Right ventricle myocardium superior (tissue), 1 donor: Measurements from ENCODE around the gene TMEM186. TPM values are rescaled to one million over a fixed set of nuclear protein-coding genes. Genes with fewer than 3 reads are reported as not detected.
"Not testable (repeated sequence)": the region's sequence is repeated elsewhere in the genome, so short reads cannot be mapped to it uniquely, and the experiment has no call there.

Experiments used
- ATAC-seq: fragments of 200-7000 bp; cut with Tn5 transposase; one replicate; pipeline ENCODE4 v1.9.1; 2020; ENCODE audit warnings: mild to moderate bottlenecking; ENCODE audit not compliant: poor library complexity
- DNase-seq: peaks from one replicate; pipeline ENCODE4 v3.0.0-alpha.2; 2020
- intact Hi-C: fragments of 100-400 bp; cut with DNase I; formaldehyde crosslinking; loops from one replicate; pipeline ENCODE4 v1.11.2; 2022
- total RNA-seq: library from RNA; stranded (reverse); fragmentation: NEBNext Ultra II Directional; extraction: Animal tissue kit (Norgen Biotek cat#: 25700); gene quantifications from one replicate; pipeline ENCODE4 v1.2.1, GENCODE V29; 2021
- donor health status: DM: no; HTN: yes; CAD: no; lungs with severe emphysema.

Gene TMEM186
- total RNA-seq, 1 donor from 2014 or later: 12.7 TPM

DNA sequence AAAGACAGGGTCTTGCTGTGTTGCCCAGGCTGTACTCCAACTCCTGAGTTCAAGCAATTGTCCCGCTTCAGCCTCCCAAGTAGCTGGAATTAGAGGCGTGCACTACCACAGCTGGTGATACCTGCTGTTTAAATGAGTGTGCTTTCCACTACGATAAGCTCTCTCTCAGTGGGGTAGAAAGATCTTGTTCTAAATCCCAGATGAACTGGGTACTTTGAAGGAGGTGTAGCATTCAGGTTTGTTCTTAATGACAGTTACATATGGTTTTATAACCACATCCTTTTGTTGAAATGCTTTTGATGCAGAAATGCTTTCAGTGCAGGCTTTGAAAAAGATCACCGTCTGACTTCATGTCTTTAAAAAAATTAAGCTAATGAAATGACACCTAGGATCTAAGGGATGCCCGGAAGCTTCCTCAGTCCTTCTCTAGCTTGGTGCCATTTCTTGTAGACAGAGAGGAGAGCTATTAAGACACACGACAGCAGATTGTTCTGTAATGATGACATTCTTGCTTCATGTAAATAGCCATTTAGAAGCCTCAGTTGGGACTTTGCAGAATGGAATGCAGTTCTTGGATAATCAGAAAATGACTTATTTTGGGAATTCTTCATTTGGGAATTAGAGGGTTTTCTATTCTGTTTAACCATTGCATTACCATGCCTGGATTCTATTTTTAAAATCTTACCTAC, 19.7 kb upstream of the TMEM186 start:
- intact Hi-C loops: no loop called here
- ATAC-seq (no peak), DNase-seq (no peak)

DNA sequence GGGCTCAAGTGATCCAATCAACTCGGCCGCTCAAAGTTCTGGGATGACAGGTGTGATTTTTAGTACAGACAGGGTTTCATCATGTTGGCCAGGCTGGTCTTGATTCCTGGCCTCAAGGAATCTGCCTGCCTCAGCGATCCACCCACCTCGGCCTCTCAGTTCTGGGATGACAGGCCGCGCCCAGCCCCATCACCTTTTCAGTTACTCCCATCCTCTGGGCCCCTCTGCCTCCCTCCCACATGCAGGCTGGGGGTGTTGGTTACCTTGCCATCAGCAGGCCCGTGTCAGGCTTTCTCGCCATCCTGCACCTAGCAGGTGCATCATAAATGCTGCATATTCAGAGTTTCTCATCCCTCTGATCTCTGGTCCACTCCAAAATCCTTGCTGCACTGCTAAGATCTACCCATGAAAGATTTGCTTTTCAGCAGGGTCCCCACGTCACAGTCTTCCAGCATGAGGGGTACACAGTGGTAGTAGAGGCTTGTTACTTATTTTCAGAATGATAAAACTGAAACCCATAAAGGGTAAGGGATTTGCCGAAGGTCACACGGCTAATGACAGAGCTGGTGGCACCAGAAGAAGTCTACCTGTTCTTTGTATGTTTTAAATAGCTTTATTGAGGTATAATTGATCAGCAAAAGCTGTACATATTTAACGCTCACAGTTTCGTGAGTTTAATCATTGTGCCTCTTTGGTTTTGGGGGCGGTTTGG, 16.8 kb upstream of the TMEM186 start:
- ATAC-seq (no peak), DNase-seq (no peak)
- intact Hi-C loops: no loop called here

DNA sequence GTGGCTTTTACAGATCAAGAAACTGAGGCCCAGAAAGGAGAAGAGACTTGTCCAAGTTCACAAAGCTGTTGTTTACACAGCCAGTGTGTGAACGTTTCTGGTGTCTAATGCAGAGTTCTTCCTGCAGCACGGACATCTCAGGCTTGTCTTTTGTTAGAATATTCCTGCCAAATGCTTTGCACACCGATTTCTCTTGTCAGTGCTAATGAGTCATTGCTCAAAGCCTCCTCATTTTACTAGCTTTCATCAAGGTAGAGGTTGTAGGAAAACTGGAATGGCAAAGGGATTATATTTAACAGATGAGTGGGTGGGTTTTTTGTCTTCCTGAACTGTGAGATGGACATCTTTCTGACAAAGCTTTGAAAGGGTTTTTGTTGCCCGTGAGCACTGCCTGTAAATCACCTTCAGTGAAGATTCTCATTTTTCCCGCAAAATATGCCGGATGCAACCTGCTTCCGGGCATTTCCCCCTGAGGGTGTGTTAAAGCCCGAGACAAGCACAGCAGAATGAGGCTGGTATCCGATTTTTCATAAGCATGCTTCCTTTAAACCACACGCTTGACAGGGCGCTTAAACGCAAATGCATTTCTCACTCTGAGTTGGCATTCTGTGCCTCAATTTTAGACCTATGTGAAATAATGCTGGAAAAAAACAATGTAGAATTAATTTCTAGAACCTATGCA, 14.9 kb upstream of the TMEM186 start:
- no peak for ATAC-seq
- intact Hi-C loops: no loop called here
- no peak for DNase-seq

DNA sequence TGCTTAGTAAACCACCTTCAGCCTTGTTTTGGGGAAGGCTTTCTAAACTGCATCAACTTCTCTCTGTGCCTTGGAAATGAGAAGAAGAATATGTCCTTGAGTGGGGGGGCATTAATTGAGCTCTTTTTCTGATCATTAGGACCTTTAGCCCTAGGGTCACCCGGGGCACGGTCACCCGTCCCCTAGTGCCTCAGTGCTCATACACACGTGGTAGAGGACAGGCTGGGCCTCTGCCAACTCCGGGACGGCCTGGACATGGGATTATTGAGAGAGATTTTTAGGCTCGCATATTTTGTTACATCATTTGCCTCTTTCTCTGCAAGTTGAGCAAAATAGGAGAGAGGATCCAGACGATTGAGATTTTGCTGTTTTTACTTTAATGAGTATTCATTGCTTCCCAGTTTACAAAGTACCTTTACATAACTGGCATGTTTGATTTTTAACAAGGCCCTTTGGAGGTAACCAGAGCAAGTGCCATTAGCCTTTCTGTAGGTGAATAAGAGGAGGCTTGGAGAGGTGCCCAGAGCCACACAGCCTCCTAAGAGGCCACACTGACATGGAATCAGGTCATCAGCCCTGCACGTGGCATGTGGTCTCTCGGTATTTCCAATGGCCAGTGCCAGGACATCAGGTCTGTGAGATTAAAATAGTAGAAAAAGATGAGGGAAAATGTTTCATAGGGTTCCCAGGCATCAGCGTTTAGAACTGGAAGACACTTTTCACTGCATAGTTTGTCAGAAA, 11.3 kb upstream of the TMEM186 start:
- no peak for ATAC-seq
- DNase-seq: no peak
- intact Hi-C loops: no loop called here

DNA sequence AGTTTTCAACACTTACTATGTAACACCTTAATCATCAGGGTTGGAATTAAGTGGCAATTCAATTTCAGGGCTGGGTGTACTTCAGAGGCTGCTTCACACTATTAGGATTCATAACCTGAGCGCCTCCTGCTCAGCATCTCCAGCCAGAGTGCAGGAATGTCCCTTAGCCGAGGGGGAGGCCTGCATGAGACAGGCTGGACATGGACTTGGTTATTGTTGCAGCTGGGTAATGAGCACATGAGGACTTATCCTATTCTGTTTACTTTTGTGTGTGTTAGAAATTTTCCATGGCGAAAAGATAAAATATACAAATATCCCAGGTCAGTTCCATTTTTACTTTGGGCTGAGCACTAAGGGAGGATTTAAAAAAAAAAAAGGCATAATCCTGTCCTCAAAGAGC, 10.6 kb upstream of the TMEM186 start:
- intact Hi-C loops: no loop called here
- ATAC-seq (no peak), DNase-seq (no peak)

DNA sequence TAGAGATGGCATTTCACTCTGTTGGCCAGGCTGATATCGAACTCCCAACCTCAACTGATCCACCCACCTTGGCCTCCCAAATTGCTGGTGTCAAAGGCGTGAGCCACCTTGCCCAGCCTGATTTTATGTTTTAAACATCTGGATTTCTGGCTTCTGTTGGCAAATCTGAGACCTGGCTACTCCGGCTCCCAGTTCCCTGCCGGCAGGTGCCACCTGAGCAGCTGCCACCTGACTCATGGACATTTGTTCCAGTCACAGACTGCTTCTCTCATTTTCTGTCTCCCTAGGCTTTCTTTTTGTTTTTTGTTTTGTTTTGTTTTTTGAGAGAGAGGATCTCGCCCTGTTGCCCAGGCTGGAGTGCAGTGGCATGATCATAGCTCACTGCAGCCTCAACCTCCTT, 9.8 kb upstream of the TMEM186 start:
- ATAC-seq (no peak), DNase-seq (no peak)
- intact Hi-C loops: no loop called here

DNA sequence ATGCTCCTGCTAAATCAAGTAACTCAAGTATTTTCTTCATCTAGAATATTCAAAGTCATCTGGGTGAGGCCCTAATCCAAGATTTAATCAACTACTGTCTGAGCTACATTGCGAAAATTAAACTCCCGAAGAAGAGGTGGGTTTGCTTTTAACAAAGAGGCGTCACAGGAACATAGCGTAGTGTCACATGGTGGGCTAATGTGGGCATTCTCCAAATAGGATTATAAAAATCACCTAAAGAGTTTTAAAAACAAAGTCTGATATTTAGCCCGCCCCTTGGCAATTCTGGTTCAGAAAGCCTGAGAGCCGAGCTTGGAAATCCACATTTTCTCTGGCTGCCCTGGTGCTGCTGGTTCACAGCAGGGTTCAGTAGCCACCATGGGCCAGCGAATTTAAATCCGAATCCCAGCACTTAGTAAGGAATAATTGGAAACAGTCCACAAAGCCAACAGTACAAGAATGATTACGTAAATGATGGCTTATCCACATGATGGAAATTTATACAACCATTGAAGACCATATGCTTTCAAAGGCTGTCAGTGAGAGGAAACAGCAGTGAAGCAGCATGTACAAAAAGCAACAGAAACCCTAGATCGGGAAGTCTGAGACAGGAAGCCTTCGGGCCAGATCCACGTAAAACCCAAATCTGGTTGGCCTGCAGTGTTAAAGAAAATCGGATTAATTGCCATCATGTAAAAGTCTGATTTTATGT, 9.0 kb upstream of the TMEM186 start:
- no peak for ATAC-seq
- intact Hi-C loops: no loop called here
- DNase-seq: no peak

DNA sequence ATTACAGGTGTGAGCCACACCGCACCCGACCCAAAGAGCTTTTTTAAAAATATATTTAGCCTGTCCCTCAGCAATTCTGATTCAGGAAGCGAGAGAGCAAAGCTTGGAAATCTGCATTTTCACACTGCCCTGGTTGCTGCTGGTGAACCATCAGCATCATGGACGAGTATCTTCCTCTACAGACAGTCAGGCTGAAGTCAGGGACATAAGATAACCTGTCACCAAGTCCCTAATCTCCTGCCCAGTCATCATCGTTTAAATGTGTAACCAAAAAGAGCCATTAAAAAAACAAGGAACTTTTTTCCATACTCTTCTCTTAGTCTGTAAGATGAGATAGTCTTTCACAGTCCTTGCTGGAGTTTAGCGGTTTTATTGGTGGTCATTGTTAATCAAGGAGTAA, 6.9 kb upstream of the TMEM186 start:
- no peak for ATAC-seq
- no peak for DNase-seq
- intact Hi-C loops: no loop called here

DNA sequence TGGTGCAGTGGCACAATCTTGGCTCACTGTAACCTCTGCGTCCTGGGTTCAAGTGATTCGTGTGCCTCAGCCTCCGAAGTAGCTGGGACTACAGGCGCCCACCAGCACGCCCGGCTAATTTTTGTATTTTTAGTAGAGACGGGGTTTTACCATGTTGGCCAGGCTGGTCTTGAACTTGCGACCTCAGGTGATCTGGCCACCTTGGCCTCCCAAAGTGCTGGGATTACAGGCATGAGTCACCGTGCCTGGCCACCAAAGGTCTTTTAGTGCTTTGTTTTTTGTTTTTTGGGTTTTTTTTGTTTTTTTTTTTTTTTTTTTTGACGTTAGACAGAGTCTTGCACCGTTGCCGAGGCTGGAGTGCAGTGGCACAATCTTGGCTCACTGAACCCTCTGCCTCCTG, 6.3 kb upstream of the TMEM186 start:
- ATAC-seq, intact Hi-C loops, DNase-seq: not testable (repeated sequence)

DNA sequence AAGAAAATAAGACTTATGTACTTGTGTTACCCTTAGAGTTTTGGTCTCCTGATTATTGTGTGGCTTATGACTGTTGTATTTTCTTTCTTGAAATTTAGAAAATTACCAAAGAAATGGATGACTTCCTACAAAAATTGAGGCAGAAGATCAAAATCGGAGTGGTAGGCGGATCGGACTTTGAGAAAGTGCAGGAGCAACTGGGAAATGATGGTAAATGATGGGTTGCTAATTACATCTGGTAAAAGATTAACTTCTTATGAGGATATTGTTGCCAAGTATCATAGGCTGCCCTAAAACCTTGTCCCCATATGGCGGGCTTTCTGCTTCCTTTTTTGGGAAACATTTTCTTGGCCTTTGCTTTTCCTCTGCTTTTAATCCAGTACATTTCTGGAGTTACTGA, 4.3 kb upstream of the TMEM186 start:
- no peak for ATAC-seq
- intact Hi-C loops: no loop called here

DNA sequence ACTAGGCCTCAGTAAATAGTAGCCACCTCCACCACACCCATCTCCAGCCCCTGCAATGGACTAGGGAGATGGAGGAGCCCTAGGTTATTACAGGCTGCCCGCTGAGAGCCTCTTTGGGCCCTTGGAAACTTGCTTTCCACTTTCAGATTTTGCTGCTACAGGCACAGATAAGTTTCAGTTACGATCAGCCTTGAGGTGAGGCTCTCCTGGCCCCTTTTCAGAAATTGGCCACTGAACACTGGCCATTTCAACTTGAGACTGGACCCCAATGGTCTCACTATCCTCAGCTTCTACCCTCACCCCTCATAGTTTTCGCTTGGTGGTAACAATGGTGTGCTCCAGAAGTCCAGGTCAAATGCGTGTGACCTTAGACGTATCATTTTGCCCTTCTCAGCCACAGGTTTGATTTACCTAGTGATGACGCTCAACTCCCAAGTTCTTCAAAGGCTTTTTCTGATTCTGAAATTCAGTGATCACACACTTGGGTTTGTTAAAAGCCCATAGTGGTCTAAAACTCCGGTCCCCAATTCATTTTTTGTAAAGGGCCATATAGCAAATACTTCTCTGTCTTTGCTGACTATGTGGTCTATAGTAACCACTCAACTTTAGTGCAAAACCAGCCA, 1.2 kb upstream of the TMEM186 start:
- ATAC-seq (no peak), DNase-seq (no peak)
- intact Hi-C loops: loop anchor here (10.0 kb wide), 1 partner anchor 234 kb away; no protein-coding TSS in a partner anchor

More for the DNA sequence above, 4.3 kb upstream of the TMEM186 start:
- no peak for DNase-seq

DNA sequence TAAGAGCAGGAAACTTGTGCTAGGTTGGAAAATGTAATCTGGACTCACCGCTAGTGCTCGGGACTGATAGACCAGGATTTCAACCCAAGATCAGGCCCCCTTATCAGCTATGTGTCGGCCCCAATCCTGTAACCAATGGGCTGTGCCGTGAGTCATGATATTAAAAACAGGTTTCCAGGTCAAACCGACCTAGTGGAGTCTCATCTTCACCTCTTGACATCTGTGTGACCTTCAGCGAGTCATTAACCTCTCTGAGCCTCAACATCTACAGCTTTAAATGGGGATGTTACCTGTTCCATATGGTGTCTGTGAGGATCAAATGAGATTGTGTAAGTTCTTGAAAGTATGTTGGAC, 712 bp upstream of the TMEM186 start:
- DNase-seq (no peak), ATAC-seq (no peak)
- intact Hi-C loops: loop anchor here (10.0 kb wide), 1 partner anchor 233 kb away; no protein-coding TSS in a partner anchor

DNA sequence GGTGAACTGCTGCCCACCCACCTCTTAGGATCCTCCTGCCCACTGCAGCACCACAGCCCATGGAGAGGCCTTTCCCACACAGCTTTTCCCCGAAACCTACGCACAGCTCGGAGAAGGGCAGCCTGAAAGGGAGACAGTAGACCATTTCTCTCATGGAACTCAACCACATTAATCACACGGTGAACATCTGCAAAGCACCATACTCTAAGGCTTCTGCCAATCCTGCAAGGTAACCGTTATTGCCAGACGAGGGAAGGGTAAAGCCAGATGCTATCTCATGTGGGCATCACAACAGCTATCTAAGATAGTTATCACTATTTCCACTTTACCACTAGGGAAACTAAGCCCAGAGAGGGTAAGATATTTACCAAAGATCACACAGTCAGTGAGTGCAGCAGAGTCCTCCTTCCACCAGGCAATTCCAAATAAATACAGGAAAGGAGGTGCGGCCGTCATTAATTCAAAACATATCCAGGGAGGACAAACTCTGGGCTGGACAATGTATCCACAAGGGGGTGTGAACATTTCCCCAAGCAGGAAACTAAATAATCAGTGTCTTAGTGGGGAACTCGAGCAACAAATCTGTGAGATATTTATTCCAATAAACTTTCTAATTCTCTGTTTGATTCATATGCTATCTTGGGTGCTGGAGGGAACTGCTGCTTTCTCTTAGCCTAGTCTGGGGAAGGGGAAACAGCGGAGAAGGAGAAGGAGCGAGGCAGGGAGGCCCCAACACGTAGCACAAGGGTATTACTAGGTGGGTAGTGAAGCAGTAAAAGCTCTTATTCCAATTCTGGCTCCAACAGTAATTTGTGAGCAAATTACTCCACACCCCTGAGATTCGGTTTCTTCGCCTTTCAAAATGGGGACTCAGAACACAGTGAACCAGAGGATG, 723 bp downstream of the TMEM186 start:
- intact Hi-C loops: loop anchor here (10.0 kb wide), 1 partner anchor 232 kb away; no protein-coding TSS in a partner anchor
- DNase-seq: no peak
- no peak for ATAC-seq

DNA sequence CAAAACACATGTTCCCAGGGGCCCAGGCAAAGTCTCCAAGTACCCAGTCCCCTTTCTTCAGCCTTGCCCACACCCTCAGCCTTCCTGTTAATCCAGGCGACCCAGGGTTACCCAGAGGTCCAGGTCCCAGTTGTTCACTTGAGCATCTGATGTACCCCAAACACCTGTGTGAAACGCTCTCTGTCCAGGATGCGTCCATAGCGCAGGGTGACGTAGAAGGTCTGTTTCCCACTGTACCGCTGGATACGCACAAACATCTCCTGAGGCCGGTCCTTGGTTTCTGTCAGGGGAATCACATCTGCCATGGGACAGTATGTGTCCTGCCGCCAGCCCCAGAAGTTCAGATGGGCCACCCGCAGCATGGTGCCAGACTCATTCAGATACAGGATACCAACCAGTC, 1.6 kb downstream of the TMEM186 start:
- intact Hi-C loops: loop anchor here (10.0 kb wide), 1 partner anchor 231 kb away; no protein-coding TSS in a partner anchor
- DNase-seq (no peak), ATAC-seq (no peak)

DNA sequence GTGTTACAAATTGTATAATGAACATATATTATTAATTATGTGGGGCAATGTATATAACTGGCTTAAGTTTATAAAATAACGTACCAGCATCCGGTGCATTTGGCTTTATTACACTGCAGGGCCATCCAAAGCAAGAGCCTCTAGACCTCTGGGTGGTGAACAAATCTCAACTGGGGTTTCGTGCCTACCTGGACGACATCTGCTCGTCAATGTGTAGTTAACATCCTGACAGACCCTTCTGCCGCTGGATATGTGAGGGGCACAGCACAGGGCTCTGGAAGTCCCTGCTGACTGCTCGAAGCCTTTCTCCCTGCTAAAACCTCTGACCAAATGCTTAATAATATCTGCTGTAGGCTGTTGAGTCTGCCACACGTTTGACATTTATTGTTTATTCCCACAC, 2.3 kb downstream of the TMEM186 start:
- no peak for ATAC-seq
- intact Hi-C loops: loop anchor here (10.0 kb wide), 1 partner anchor 230 kb away; no protein-coding TSS in a partner anchor
- DNase-seq: no peak

DNA sequence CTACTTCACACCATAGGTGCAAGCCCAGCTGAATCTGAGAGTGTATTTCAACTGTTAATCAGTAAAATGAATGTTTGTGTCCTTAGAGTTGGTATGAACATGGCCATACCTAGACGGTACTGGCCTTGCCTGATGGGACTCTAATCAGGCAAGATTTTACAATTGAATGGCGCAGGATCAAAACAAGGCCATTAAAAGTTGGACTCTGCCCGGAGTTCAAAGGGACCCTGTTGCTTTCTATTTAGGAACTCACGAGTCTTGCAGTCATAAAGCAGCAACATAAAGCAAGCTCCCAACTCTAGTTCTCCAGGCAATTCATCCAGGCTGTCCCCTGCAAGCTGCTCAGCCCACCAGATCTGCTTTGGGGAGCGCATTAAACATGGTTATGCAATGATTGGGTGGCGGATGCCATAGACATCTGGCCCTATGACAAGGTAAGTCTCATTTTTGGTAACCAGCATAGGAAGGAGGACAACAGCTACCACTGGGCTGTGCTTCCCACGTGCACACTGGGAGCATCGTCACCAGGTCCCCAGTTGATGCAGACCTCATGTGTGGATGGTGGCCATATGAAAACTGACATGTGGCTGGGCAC, 8.8 kb downstream of the TMEM186 start:
- intact Hi-C loops: no loop called here
- no peak for ATAC-seq
- DNase-seq: no peak

DNA sequence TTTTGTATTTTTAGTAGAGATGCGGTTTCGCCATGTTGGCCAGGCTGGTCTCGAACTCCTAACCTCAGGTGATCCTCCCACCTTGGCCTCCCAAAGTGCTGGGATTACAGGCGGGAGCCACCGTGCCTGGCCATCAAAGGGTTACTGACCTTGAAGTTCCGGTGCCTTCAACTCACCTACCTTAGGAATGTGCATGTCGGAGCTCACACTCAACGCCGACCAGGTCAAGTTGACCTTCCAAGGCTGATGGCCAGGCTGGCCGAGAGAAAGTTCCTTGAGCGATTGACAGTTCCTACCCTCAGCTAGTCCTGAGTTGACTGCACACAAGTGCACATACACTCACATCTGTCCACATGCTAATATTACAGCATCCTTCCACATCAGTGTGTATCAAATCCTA, 11.1 kb downstream of the TMEM186 start:
- intact Hi-C loops, DNase-seq, ATAC-seq: not testable (repeated sequence)
